HG03558 (cell line): Measurements from ENCODE around the gene PGS1.
"Not testable (repeated sequence)": the region's sequence is repeated elsewhere in the genome, so short reads cannot be mapped to it uniquely, and the experiment has no call there.

Source experiments
- ATAC-seq: cut with Tn5 transposase; IDR thresholded peaks from one replicate; pipeline ENCODE4 v1.9.1; 2021; ENCODE audit warnings: moderate number of reproducible peaks; ENCODE audit not compliant: unreplicated experiment; ENCODE audit errors: extremely low read depth

PGS1 gene, protein sequence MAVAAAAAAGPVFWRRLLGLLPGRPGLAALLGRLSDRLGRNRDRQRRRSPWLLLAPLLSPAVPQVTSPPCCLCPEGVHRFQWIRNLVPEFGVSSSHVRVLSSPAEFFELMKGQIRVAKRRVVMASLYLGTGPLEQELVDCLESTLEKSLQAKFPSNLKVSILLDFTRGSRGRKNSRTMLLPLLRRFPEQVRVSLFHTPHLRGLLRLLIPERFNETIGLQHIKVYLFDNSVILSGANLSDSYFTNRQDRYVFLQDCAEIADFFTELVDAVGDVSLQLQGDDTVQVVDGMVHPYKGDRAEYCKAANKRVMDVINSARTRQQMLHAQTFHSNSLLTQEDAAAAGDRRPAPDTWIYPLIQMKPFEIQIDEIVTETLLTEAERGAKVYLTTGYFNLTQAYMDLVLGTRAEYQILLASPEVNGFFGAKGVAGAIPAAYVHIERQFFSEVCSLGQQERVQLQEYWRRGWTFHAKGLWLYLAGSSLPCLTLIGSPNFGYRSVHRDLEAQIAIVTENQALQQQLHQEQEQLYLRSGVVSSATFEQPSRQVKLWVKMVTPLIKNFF

DNA sequence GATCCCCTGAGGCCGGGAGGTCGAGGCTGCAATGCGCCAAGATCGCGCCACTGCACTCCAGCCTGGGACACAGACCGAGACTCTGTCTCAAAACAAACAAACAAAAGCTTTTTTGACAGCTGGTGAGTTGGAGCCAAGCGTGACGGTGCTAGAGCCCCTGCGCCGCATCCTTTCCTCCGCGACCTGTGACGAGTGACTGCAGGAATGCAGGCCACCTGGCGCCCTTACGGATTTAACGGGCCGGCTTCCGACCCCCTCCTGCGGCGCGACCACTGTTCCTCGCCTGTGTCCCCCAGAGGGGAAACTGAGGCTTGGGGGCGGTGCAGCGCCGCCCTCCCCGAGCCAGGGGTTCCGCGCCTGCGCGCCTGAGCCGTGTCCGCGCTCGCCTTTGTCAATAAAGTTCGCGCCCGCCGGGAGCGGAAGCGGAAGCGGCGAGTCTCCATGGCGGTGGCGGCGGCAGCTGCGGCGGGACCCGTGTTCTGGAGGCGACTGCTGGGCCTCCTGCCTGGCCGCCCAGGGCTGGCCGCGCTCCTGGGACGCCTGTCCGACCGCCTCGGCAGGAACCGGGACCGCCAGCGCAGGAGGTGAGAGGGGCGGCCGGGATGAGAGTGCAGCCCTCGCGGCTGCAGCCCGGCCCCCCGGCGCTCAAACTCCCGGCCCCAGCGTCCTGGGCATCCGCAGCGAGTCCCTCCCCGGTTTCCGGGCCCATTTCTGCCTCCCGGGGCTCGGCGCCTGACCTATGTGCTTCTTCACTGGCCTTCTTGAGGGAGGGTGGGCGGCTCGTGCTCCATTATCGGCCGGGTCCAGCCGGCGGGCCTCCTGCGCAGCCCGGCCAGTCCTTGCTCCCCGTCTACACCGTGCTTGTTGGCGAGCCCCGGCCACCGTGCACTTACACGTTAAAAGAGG lies at the start of gene PGS1:
Gene PGS1, plus strand, starts transcription at position 425 of the 906 bp plus-strand sequence. Its CDS starts 17 bp downstream, at position 442.
- no peak for ATAC-seq

DNA sequence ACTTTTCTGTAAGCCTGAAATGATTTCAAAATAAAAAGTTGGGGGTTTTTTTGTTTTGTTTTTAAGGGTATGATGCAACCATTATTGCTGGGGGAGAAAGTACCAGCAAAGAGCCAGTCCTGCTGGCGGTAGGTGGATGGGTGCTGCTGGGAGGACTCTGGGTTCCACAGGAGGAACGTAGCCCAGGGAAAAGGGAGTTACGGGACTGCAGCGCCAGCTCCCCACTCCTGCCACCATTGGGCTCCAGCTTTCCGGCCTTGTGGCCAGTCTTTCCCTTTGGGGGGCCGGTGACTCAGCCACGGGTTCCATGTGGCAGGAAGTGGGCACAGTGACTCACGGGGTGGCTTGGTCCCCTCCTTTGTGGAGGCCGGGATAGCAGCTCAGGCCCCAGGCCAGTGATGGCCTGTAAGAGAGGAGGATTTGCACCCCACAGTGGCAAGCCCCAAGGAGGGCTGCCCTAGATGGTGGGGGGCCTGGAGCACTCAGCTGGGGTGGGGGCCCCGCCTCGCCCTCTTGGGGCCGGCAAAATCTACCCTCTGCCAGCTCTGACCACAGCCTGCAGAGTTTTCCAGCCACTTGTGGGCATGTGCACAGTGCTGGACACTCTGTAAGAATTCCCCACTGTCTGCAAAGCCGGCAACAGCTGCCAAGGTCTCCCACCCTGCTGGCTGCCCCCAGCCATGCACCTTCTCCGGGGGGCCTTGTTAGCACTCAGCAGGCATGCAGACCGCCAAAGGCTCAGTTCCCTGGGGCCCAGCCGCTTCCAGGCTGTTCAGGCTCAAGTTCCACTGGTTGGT lies 49.0 kb upstream of the PGS1 start:
- no peak for ATAC-seq

DNA sequence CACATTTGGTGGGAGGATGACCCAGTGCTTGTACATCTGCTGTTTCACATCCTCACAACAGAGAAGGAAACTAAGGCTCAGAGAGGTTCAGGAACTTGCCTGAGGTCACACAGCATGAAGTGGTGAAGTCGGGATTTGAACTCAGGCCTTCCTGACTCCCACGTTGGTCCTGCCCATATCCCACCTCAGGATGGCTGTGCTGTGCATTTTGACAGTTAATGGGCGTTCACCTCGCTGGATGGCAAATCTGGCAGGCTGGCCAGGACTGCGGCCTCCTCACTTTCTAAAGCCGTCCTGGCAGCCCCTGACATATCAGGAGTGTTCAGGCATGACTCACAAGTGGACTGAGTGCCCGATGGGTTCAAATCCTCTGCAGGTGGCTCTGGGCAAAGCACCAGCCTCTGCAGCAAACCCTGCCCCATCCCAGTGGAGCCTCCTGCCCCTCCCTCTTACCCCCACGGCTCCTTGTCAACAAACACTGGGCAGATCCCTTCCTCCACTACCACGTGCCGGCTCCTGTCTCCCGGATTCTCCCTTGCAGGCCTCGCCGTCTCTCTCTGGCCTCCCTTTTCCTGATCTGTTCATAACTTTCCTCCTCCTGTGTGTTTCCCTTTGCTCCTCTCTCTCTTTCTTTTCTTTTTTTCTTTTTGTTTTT lies 47.8 kb upstream of the PGS1 start:
- ATAC-seq: no peak

DNA sequence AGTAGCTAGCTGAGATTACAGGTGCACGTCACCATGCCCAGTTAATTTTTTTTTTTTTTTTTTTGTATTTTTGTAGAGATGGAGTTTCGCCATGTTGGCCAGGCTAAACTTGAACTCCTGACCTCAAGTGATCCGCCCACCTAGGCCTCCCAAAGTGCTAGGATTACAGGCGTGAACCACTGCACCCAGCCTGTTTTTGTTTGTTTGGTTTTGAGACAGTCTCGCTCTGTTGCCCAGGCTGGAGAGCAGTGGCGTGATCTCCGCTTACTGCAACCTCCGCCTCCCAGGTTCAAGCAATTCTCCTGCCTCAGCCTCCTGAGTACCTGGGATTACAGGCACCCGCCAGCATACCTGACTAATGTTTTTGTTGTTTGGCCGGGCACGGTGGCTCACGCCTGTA lies 47.1 kb upstream of the PGS1 start:
- ATAC-seq: not testable (repeated sequence)

DNA sequence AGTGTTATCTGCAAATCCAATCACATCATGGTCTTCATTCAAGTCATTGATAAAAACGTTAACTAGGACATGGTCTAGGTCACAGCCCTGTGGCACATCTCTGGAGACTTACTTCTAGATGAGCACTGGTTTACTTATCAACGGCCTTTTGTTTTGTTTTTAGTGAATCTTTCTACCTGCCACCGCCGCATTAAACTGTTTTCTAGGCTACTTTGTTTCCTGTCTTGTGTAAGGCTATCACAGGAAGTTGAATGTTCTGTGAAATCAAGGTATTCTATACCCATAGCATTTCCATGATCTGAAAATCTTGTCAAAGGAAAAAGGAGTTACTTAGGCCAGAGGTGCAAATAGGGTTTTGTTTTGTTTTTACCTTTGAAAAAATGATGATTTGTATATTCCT lies 45.5 kb upstream of the PGS1 start:
- ATAC-seq: no peak

DNA sequence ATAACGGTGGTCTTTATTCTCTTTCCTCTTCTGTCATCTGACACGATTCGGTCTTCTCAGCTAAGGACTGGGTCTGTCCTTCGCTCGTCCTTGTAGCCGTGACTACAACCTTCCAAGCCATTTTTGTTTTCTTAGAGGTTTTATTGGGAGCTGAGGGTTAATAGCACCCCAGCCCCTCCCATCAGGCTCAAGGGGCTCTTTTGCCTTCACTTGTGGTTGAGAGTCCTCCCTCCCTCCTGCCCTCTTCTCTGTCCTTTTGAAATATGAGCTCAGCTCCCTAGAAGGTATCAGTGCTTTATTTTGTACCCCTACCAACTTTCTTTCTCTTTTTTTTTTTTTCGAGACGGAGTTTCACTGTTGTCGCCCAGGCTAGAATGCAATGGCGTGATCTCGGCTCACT lies 43.2 kb upstream of the PGS1 start:
- ATAC-seq: no peak

DNA sequence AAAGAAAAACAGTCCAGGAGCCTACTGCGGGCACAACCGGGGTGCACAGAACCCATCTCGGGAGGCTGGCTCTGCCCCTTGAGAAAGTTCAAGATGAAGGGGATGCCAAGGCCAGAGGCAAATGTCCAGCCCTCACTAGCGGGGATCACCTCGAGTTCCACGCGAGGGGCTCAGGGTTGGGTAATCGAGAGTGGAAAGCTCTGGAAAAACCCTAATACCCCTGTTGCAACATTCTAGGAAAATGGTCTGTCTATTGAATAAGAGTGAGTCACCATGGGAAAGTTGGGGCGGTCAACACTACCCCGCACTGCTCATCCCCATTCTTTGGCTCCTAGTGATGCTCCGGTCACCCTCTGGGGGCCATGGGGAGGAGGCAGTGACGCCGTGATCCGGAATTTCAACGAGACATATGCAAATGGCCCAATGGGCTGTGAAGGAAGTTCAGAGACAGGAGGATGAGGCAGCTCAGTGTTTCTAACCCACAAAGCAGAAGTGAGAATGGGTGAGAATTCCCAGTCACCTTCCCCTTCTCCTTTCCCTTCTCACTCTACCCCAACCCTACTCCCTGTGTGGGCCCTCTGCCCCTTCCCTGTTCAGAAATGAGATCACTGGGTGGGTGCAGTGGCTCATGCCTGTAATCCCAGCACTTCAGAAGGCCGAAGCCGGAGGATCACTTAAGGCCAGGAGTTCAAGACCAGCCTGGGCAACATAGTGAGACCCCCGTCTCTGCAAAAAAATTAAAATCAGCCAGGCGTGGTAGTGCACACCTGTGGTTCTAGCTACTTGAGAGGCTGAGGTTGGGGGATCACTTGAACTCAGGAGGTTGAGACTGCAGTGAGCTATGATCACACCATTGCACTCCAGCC lies 41.0 kb upstream of the PGS1 start:
- peak; percentile 43 for ATAC-seq

DNA sequence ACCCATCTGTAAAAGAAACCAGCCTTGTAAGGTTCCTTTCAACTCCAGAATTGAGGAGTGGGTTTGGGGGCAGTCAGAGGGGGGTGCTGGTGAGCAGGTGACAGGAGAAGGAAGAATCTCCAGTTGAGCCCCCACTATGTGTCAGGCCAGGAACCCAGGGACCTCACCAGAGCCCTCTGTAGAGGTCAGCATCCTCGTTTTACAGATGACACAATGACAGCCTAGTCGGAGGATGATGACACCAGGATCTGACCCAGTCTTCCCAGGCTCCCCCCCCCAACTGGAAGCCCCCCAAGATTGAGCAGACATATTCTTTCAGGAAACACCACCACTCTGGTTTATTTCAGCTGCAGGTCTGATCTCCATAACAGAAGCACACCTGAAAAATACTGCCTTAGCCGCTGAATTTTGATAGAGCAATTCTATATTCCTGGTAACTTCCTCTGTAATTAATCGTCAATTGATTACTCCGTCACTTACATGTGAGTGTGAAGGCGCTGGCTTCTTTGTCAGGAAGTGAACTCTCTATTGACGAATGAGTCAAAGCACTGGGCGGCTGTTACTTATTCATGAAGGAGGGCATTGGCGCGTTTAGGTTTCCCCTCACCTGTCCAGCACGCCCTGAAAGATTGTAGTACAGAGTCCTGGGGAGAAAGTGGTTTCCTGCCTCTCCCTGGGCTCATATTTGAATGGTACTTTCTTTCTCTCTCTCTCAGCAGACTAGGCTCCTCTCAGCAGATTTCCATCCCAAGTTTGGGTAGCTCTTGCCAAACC lies 39.8 kb upstream of the PGS1 start:
- no peak for ATAC-seq

DNA sequence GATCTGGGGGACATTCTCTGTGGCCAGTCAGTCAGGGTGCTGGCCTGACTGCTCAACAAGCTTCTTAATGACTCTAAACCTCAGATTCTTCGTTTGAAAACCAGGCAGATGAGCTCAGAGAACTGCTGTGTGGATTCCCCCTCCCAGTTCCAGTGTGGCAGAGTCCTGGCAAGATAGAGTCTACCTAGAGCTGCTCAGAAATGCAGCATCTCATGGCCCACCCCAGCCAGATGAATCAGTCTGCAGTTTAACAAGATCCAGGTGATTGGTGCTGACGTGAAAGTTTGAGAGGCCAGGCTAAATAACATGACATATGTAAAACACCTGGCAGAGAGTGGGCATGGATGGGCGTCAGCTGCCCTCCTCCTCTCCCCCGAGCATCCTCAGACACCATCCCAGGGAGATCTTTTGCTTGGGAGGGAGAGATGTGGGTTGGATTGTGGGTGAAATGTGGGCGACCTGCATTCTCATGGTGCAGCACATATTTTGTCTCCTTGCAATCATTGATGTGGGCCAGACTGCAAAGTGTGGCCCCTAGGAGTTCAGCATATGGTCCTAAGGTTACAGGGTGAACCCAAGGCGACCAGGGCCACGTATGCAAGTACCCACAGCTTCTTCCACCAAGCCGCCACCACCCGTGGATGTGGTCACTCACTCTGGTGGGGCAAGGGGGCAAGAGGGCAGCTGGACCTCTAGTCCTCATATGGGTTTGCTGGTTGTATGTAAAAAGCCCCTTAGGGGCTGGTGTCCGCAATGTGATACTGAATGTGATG lies 38.1 kb upstream of the PGS1 start:
- no peak for ATAC-seq

DNA sequence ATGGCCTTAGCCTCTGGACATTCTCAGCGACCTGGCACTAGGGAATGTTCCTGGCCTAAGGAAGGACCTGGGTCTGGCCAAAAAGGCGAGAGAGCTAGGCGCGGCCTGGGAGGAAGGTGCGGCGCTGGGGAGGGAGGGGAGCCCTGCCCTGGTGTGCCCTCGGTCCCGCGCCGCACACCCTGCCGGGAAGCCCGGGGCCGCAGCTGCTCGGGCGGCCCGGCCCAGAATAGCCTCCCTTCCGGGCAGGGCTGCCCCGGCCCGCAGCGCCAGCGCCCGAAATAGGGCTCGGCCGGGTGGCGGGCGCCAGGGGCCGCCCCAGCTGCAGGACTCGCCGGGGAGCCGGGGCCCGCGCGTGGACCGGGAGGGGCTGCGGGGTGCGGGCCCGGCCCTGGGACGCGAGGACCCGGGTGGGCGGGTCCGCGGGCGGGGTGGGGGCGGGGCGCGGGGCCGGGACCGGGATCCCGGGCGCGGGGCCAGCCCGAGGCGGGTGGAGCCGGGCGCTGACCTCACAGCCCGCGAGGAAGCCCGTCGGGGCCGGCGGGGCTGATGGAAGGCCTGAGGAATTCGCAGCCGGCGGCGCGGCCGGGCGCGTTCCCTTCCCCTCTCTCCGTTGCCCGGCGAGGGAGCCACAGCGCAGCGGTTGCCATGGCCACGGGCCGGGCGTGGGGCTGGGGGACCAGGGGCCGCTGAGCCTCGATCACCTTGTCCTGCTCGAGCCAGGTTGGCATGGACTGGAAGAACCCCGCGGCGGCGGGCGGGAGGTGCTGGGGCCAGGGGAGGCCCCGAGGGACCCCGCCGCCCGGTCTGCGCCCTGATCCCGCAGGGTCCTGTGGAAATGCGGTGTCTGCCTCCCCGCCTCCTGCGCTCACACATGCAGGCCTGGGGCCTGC lies 36.6 kb upstream of the PGS1 start:
- no peak for ATAC-seq

DNA sequence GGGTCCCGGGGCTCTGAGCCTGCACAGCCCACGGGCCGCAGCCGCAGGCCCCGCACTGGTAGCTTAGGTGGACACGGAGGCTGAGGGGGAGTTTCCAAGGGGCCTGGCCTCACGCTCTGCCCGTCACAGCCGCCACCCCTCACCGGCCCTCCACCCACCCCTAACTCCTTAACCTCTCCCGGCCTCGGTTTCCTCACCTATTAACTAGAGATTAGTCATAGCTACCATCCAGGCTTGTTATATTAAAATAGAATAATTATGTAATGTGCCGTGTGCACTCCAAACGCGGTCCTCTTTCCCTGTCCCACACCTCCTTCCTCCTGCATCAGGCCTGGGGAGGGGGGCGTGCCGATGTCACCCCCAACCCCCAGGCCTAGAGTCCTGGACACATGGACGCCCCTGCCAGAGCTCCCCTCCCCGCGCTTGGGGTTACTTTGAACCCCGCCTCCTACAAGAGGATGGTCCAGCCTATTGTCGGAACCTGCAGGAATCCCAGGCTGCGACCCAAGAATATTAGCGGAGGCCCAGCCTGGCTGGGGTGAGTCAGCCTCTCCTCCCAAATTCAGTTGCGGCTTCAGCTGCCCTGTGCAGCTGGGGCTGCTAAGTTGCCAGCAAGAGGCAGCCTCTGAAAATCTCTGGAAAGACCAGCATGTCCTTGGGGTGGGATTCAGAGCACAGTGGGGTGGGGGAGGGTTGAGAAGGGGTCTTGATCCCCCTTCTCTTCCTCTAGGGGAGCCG lies 35.8 kb upstream of the PGS1 start:
- ATAC-seq: no peak

DNA sequence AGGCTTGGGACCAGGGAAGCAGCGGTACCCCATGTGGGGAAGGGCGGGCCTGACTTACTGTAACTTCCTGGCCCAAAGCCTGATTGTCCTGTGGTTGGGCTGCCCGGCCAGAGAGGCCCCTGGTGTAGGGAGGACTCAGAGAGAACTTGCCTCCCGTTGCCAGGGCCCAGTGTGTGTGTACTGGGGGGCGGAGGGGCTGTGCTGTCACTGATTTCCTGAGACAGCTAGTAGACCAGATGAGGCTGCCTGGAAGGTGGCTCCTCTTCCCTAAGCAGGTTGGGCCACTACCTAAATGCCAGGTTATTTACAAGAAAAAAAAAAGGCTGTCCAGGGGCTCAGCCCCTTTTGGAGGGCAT lies 35.3 kb upstream of the PGS1 start:
- ATAC-seq: no peak

DNA sequence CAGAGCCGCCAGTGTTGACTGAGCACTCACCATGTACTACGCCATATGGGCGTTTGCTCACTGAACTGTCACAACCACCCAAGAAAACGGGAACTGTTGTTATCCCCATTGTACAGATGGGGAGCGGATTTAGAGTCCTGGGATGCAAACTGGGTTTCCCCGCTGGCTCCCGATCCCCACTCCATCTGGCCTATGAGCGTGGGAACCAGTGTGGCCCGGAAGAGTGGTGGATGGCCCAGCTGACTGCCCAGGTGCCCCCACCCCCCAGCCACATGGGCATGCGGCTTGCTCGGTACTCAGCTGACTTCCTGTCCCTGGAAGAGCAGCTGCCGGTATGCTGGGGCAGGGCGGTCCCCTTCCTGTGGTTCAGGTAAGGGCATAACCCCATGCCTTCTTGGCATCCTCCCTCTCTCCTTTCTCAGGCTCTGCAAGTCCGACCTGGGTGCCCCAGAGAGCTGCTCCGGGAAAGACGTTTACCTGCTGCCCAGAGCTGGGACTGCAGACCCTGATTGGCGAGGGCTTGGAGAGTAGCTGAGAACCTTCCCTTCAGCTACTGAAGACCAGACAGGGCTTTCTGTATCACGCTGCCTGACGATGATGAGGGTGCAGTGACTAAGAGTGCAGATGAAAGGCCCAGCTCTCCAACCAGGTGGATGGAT lies 34.8 kb upstream of the PGS1 start:
- ATAC-seq: no peak

DNA sequence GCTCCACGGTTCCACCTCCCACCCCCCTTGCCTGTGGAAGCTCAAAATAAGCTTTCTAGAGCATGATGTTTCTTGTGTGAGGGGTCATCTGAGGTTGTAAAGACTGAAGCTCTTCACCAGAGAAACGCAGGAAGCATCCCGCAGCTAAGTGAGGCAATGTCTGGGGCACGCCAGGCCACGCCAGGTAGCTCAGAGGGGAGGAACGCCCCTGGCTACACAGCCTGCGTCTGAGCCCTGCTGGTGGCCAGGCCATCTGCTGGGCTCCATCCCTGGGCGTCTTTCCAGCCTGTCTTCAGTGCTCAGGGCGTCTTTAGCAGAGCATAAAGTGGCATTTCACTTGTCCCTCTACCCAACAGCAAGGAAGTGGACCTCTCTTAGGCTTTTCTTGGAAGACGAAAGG lies 33.8 kb upstream of the PGS1 start:
- no peak for ATAC-seq

DNA sequence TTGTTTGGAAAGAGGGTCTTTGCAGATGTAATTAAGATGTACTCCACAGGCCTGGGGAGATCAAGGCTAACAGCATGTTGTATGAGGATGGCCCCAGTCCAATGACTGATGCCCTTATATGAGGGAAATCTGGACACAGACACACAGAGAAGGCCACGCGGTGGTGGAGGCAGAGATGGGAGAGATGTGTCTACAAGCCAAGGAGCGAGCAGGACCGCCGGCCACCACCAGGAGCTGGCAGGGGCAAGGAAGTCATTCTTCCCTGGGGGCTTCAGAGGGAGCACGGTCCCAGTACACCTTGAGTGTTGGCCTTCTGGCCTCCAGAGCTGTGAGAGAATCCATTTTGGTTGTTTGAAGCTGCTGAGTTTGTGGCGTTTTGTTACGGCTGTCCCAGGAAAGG lies 33.3 kb upstream of the PGS1 start:
- no peak for ATAC-seq
